AG04450 (cell line): Measurements from ENCODE around the gene CLCA2. TPM values are rescaled to one million over a fixed set of nuclear protein-coding genes. Genes with fewer than 3 reads are reported as not detected.

Source experiments
- CTCF ChIA-PET: fragments of 300-600, 350-600 bp; formaldehyde crosslinking; extraction: SDS; loops from one replicate; lab custom pipeline; 2022; ENCODE audit warnings: antibody characterized with exemption, inconsistent platforms; lab: Charles Lee
- POLR2A ChIA-PET: fragments of 350-600 bp; formaldehyde crosslinking; extraction: SDS; loops from one replicate; lab custom pipeline; 2021; ENCODE audit warnings: antibody characterized with exemption, inconsistent platforms; lab: Yijun Ruan, JAX
- DNase-seq: peaks from one replicate; pipeline ENCODE4 v3.0.0-alpha.2; 2011; ENCODE audit warnings: low read depth, low spot score
- H3K27ac ChIP-seq: one replicate; pipeline ENCODE4 v1.5.1; 2012; ENCODE audit warnings: low read depth, low read length, control low read depth
- H3K27me3 ChIP-seq: one replicate; pipeline ENCODE4 v1.6.0; 2012; ENCODE audit warnings: low read length; ENCODE audit not compliant: control insufficient read depth, insufficient read depth
- H3K4me3 ChIP-seq: 2 replicates; pipeline ENCODE4 v1.5.1; 2011; ENCODE audit warnings: mild to moderate bottlenecking, low read depth, low read length, control low read depth
- H3K9me3 ChIP-seq: 2 replicates; pipeline ENCODE4 v1.5.1; 2012; ENCODE audit warnings: low read length; ENCODE audit not compliant: control insufficient read depth, insufficient read depth
- polyA plus RNA-seq: library from polyadenylated mRNA; depleted of rRNA; stranded (reverse); fragments of >200 nt; gene quantifications from 2 replicates; pipeline ENCODE4 v1.2.3, GENCODE V29; 2011
- TF ChIP-seq, protein P1 (sequence below): IDR thresholded peaks from 2 replicates; pipeline ENCODE4 v1.5.1; 2011; ENCODE audit warnings: low read depth, low read length, control low read depth, inconsistent platforms

Gene CLCA2
- polyA plus RNA-seq, 1 experiment, result 0.60 TPM

DNA sequence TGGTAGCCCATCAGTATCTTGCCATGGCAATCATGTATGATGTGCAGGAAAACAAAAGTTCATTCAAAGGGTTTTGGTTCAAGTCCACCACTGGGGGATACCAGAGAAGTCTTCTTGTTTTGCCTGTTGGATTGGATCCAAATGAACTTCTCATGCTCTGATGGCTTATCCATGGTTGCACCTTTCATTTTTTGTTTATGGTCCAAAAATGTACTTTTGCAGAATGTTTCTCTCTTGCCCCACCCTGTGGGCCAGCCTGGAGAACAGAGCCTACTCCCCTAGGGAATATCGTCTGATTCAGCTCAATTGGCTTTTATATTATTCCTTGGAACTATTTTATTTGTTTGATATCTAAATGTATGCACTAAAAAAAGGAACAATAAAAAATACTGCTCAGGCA is 24.7 kb downstream of the CLCA2 start:
- Histone ChIP-seq H3K27ac (no peak overlapping the region), H3K9me3 (no peaks in the 10 kb centered on the region), H3K27me3 (no peaks in the 10 kb centered on the region), H3K4me3 (no peak overlapping the region)
- CTCF ChIA-PET, result no interaction called here
- TF ChIP-seq, protein P1, sequence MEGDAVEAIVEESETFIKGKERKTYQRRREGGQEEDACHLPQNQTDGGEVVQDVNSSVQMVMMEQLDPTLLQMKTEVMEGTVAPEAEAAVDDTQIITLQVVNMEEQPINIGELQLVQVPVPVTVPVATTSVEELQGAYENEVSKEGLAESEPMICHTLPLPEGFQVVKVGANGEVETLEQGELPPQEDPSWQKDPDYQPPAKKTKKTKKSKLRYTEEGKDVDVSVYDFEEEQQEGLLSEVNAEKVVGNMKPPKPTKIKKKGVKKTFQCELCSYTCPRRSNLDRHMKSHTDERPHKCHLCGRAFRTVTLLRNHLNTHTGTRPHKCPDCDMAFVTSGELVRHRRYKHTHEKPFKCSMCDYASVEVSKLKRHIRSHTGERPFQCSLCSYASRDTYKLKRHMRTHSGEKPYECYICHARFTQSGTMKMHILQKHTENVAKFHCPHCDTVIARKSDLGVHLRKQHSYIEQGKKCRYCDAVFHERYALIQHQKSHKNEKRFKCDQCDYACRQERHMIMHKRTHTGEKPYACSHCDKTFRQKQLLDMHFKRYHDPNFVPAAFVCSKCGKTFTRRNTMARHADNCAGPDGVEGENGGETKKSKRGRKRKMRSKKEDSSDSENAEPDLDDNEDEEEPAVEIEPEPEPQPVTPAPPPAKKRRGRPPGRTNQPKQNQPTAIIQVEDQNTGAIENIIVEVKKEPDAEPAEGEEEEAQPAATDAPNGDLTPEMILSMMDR, result no peak
- POLR2A ChIA-PET, result no interaction called here
- DNase-seq, result no peak

DNA sequence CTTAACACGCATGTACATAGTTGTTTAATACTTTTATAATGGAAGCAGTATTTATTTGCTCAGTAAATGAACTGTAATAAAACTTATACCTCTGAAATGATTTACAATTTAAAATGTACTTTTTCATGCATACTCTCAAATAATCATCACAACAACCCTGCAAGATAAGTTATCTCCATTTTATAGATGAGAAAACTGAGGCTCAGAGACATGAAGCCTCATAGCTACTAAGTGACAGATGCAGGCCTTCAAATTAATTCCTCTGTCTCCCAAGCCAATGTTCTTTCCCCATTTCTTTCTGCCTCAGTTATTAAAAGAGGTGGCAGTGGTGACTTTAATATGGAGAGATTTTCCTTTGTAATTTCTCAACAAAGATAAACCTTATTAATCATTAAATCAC is 25.1 kb downstream of the CLCA2 start:
- ChIA-PET CTCF (no interaction called here), POLR2A (no interaction called here)
- Histone ChIP-seq H3K4me3 (no peak overlapping the region), H3K27ac (no peak overlapping the region), H3K9me3 (no peaks in the 10 kb centered on the region), H3K27me3 (no peaks in the 10 kb centered on the region)
- TF ChIP-seq, protein P1, result no peak
- DNase-seq, result no peak

DNA sequence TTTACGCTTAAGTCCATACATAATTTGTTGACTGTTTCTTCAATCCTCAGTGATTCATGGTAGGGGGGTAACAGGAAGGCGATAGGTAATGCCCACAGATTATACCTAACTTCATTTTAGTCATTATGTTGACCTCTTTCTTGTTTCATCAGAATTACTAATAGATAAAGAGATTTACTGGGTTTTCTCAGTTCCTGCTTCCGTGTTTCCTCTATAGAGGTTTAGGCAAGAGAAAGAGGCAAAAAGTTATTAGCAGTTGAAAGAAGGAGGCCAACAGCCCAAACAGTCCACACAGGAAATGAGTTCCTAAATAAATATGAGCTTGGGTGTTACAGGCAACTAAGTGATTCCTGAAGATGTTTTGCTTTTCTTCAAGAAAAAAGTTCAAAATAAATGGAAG is 26.9 kb downstream of the CLCA2 start:
- H3K4me3 ChIP-seq, result no peak overlapping the region
- ChIA-PET CTCF (interaction anchor here (1.4 kb wide), 1 partner anchor 24 kb away, joined by 14 read pairs; no protein-coding TSS in a partner anchor), POLR2A (no interaction called here)
- DNase-seq, result no peak
- no peak overlapping the region for H3K27ac ChIP-seq
- TF ChIP-seq, protein P1, result no peak
- H3K9me3 ChIP-seq, result no peaks in the 10 kb centered on the region
- H3K27me3 ChIP-seq, result peaks cover under 1% of the 10 kb centered on the region

DNA sequence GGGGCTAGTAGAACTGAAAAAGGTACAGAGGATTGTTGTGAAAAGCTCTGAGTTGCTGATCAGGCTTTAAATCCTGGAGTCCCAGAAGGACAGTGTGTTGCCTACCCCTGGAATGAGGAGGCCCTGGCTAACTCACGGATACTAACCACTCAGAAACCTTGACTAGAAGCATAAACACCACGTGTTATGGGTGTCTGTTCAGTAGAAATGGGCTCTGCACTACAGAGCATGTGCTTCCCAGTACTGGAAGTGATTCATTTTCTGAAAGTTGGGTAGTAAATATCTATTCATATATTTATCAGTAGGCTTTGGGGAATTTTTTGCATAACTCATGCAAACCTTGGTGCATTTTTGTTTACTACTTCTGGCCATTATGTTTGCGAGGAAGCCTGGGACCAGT is 29.7 kb downstream of the CLCA2 start:
- ChIA-PET POLR2A (no interaction called here), CTCF (interaction anchor here (1.7 kb wide), 1 partner anchor 20 kb away, joined by 6 read pairs; no protein-coding TSS in a partner anchor)
- Histone ChIP-seq H3K27ac (no peak overlapping the region), H3K4me3 (no peak overlapping the region), H3K27me3 (peaks cover 4% of the 10 kb centered on the region), H3K9me3 (no peaks in the 10 kb centered on the region)
- no peak for DNase-seq
- TF ChIP-seq, protein P1, result no peak

DNA sequence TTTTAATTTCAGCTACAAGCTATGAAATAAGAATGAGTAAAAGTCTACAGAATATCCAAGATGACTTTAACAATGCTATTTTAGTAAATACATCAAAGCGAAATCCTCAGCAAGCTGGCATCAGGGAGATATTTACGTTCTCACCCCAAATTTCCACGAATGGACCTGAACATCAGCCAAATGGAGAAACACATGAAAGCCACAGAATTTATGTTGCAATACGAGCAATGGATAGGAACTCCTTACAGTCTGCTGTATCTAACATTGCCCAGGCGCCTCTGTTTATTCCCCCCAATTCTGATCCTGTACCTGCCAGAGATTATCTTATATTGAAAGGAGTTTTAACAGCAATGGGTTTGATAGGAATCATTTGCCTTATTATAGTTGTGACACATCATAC is 31.1 kb downstream of the CLCA2 start:
- H3K4me3 ChIP-seq, result no peak overlapping the region
- DNase-seq, result no peak
- ChIA-PET POLR2A (no interaction called here), CTCF (interaction anchor here (0.7 kb wide), 1 partner anchor 21 kb away, joined by 3 read pairs; no protein-coding TSS in a partner anchor)
- TF ChIP-seq, protein P1, result no peak
- H3K9me3 ChIP-seq, result no peaks in the 10 kb centered on the region
- H3K27ac ChIP-seq, result no peak overlapping the region
- peaks cover 4% of the 10 kb centered on the region for H3K27me3 ChIP-seq
